Germinal center (tissue), 1 donor: ENCODE measurements around the gene PIP5KL1.
A peak's percentile ranks its signal among the peaks of the same experiment; 100 is the strongest.

Experiments
- DNase-seq: peaks from one replicate; pipeline ENCODE4 v3.0.0; 2012; ENCODE audit warnings: mixed read lengths, low spot score

The PIP5KL1 gene

DNA sequence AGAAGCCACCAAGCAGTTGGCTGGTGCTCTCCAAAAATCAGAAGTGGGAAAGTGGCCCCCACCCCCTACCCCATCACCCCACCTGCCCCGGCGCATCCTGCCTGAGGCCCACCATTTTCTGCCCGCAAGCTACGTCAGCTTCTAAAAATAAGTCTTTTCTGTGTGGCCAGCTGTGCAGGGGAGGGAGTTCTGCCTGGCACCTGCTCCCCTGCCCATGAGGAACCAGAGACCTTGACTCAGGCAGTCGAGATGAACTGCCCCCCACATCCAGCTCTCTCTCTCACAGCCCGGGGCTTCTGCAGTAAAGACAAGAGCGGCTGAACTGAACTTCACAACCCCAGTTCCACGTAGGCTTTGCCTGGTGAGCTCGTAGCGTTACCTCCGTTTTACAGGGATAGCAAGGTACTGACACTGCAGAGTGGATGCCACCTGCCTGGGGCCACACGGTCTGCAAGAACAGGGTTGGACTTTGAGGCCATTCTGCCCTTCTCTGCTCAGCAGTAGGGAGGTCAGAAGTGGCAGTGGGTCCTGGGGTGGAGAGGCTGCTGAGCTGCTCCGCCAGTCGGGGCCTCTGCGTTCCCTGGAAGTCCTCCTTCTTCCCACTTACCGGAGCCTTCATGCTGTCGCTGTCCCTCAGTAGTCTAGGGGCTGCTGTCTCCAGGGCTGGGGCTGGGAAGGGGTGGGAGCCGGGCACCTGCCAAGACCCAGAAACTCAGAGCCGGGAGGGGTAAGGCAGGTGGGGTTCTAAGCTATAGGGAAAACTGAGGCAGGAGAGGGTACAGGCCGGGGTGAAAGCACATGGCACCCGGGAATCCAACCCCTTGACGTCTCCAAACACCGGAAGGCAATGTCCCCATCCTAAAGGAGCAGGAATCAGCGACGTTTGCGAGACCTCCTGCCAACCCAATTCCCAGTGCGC is 14.5 kb downstream of the PIP5KL1 start:
- peak; percentile 60 for DNase-seq

DNA sequence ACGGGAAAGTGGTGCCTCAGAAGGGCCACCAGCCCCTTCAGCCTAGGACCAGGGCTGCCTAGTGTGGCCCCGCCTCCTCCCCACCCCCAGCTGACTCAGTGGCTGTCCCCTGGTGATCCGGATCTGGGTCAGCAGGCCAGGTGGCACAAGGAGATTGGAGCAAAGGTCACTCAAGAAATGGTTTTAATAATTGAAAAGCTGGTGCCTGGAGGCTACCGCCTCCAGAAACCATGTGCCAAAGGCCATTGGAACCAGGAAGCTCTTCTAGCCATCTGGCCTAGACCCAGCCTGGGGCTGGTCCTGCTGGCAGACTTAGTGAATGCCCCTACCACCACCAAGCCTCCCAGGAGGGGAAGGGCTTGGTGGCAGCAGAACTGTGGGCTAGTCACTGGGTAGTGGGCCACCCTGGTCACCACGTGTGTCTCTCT is 15.2 kb downstream of the PIP5KL1 start:
- DNase-seq, result no peak

DNA sequence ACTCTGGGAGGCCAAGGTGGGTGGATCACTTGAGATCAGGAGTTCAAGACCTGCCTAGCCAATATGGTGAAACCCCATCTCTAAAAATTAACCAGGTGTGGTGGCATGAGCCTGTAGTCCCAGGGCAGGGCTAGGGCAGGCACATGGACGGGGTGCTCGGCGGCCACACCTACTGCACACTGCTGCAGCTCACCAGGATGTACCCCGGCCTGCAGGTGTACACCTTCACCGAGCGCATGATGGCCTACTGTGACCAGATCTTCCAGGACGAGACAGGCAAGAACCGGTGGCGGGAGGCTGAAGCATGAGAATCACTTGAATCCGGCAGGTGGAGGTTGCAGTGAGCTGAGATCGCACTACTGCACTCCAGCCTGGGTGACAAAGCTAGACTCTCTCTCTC is 16.9 kb downstream of the PIP5KL1 start:
- DNase-seq, result no peak

DNA sequence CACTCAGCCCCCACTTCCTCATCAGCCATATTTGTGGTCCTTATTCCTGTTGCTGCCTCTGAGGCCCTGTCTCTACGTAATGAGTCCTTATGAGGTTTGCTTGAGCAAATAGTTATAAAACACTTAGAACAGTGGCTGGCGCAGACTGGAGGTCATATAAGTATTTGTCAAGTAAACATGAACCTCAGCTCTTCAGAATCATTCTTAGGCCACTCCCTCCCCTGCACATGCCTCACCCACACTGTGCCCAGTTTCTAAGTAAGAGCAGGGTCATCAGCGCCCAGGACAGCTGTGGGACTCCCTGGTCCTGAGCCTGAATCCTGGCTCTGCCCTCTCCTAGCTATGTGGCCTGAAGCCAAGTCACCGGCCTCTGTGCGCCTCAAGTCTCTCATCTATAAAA is 17.7 kb downstream of the PIP5KL1 start:
- DNase-seq, result no peak

DNA sequence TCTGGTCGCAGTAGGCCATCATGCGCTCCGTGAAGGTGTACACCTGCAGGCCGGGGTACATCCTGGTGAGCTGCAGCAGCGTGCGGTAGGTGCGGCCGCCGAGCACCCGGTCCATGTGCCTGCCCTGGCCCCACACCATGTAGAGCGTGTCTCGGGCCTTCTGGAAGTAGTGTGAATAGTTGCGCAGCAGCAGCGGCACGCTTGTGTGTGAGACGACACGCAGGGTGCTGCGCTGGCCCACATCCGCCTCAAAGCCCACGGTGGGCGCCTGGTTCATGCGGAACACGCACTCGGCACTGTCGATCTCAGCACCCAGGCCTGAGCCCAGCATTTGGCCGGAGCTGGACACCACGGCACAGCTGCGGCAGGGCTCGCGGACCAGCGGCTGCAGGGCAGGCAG is 18.3 kb downstream of the PIP5KL1 start:
- no peak for DNase-seq

DNA sequence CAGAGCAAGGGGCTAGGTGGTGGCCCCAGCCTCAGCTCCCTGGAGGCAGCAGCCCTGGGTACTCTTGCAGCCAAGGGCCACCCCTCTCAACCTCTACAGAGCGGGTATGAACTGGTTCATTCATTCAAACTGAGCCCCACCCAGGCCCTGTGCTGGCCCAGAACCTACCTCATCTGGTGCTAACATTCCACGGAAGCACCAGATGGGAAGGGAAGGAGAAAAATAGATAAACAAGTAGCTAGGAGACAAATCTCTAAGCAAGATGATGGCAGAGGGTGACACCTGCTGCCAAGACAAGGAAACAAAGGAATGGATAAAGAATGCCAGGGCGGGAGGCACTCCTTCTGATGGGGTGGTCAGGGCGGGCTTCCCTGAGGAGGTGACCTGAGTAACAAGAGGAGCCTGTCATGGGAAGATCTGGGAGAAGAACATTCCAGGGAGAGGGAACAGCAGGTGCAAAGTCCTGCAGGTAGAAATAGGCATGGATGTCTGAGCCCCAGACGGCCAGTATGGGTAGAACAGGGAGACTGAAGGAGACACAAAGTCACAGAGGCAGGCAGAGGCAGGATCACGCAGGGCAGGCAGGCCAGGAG is 19.9 kb downstream of the PIP5KL1 start:
- no peak for DNase-seq

DNA sequence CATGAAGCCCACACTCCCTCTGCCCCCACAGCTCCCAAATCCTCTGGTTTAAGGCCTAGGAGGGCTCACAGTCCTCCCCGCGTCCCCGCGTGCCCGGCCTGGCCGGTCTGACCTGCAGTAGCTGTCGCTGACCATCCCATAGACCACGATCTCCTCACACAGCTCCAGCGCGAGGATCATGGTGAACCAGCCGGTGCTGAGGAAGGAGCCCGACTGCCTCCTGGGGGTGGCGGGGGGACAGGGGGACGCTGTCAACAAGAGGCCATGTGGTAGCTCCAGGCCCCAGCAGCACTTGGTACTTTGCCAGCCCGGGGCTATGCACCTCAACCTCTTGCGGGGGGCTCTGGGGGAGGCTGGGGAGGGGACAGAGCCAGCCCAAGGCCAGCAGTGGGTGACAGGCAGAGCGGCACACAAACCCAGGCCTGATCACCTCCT is 20.7 kb downstream of the PIP5KL1 start:
- DNase-seq, result no peak

DNA sequence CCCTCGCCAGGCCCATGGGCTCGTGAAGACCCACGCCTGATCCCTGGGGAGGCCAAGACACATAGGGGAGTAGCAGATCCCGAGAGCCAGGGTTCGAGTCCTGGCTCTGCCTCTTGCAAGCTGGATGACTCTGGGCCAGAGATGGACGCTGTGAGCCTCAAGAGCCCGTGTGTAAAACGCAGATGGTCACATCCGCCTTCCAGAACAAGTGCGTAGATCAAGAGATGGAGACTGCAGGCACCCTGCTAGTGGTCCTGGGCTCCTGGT is 22.0 kb downstream of the PIP5KL1 start:
- DNase-seq, result no peak

DNA sequence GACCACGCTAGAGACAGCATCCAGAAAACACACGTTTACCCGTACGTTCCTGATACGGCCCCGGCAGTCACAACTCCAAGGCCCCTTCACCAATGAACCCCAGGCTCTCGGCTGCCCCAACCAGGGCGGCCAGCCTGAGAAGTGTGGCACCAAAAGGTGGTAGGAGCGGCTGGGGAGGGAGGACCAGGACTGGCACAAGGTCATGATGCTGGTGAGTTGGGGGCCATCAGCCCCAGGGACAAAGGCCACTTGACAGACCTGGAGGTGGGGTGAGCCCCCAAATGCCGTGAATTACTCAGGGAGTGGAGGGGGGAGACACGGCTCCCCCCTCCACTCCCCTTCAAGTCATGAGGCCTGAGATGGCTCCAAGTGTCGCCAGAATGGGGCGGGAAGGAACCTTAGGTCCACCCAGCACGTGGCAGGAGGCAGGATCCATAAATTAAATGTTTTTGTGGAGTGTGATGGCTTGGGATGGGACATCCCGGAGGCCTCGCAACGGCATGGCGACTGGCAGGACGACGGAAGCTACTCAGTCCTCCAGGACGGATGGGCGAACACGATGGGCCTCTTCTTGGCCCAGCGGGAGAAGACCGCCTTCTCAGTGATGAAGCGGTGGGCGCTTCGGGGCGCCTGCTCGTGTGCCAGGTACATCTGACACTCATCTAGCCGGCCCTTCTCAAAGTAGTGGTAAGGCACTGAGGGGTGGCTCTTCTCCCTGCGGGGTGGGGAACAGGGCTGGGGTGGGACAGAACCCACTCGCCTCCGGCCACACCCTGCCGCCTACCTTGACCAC is 22.5 kb downstream of the PIP5KL1 start:
- no peak for DNase-seq

DNA sequence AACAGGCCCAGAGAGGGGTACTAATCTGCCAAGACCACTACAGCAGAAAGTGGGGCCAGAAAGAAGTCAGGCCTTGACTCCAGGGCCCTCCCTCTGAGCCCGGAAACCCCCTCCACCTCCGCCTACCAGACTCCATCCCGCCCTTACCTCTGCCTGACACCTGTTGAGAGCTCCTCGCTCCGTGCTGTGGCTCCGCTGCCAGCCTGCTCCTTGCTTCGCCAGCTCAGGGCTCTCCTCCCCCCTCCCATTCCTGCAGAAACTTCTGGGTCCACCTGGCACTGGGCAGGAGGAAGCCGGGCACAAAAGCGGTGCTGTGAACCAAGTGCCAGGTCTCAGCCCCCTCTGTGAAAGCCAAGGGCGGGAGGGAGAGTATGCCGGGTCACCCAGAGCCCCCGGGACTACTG is 24.8 kb downstream of the PIP5KL1 start:
- DNase-seq, result no peak

DNA sequence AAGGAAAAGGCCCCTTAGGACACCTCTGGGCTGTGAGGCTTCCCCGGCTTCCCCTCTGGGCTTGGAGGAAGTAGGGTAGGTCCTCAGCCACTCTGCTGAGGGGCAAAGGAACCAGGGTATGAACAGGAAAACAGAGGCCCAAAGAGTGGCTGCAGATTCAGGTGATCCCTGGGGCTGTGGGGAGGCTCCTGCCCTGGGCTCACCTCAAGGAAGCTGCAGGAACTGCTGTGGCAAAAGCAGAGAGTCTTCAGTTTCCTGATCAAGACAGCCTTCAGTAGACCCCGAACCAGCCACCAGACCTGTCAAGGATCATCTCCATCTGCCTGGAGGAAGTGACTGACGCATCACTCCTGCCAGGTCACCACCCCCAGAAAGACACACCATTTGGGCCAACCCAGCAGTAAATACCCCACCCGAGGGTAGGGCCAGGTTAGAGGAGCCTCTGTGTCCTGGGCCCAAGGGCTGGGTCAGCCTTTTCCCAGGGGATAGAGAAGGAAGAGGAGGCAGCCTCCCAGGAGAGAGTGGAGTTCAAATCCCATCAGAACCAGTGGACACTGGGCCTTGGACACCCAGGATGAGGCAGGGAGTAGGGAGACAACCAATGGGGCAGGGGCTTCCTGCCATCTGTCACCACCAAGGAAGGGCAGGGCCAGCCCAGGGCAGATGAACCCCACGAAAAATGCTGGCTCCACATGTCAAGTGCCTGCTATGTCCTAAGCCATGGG is 25.4 kb downstream of the PIP5KL1 start:
- DNase-seq, result peak; percentile 53

DNA sequence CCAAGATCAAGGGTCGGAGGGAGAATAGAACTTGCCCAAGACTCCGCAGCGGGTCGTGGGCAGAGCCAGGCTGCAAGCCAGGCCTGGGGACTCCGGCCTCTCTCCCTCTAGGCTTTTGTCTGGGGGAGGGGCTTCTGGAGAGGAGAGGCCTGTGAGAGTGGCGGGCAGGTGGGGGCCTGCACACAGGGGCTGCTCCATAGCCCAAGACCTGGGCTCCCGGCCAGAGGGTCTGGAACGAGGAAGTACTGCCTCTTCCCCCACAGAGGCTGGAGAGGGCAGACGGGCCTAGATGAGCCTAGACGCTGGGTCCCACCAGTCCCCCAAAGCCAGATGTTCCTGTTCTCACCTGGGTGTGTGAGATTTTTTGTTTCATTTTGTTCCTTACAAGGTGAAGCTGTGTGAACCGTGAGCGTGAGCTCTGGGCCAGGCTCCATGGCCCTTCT is 26.0 kb downstream of the PIP5KL1 start:
- no peak for DNase-seq

DNA sequence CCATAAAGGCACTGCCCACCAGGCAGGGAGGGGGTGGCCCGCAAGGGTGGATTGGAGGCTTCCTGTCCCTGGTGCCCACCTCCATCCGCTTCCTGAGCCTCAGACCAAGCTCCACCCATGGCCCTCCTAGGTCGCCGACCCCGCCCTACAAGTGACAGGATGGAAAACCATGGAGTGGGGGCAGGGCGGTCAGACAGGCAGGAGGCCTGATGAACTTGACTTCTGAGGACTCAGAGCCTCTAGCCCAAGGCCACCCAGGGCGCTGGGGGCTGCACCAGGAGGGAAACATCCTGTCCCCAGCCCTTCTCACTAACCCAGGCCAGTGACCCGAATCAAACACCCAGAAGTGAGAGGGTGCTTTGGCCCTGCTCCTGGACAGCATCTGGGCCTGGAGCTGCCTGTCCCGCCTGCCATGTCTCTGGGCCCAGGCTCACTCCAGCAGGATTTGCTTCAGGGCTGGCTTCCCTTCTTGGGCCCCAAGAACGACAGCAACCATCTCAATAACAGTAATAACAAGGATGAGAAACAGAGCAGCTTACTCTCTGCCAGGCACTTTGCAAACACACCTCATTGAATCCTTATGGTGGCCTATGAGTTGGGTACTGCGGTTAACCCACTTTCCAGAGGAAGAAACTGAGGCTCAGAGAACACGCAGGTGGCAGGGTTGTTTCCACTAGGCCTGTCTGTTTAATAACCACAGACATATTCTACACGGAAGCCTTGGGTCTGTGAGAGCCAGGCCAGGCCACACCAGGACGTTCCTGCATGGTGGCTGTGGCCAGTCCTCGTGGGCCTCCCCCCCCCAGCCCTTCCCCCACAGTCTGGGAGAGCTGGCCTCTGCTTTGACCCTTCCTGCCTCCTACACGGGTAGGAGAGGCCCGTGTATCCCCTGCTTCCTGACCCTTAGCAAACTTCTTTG is 26.8 kb downstream of the PIP5KL1 start:
- DNase-seq, result peak; percentile 58

DNA sequence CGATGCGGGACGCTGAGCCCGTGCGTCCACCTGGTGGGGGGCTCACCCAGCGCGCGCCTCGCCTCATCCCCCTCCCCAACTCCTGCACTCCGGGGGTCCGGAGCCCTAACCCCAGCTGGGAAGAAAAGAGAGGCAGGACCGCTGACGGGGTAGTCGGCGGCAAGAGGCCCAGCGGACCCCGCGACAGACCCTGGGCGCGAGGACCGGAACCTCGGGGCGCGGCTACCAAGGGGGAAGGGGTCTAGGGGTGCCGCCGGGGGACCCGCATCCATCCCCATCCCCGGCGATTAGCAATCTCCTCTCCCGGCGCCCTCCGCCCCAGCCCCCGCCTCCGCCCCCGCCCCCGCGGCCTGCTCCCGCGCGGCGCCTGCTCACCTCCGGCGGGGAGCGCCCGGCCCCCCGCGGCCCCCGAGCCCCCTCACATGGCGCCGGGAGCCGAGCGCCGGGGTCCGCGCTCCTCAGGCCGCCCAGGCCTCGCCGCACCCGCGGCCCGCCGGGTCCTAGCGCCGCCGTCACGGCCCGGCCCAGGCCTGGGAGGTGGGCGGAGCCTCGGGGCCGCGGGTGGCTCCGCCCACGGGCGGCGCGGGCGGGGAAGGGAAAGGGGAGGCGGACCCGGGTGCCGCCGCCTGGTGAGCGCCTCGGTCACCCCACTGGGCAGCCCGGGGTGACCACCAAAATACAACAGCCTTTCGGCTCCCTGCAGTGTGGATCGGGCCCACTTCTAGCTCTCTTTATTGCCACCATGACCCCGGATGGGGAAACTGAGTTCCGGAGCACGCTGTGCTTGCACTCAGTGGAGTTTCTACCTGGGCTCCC is 31.2 kb downstream of the PIP5KL1 start, which contains the start of gene ST6GALNAC6:
Gene ST6GALNAC6 (minus strand): TSS at position 476 of the 816 bp plus-strand sequence. CDS start 1,622 bp downstream, outside the sequence.
- peak; percentile 91 for DNase-seq

DNA sequence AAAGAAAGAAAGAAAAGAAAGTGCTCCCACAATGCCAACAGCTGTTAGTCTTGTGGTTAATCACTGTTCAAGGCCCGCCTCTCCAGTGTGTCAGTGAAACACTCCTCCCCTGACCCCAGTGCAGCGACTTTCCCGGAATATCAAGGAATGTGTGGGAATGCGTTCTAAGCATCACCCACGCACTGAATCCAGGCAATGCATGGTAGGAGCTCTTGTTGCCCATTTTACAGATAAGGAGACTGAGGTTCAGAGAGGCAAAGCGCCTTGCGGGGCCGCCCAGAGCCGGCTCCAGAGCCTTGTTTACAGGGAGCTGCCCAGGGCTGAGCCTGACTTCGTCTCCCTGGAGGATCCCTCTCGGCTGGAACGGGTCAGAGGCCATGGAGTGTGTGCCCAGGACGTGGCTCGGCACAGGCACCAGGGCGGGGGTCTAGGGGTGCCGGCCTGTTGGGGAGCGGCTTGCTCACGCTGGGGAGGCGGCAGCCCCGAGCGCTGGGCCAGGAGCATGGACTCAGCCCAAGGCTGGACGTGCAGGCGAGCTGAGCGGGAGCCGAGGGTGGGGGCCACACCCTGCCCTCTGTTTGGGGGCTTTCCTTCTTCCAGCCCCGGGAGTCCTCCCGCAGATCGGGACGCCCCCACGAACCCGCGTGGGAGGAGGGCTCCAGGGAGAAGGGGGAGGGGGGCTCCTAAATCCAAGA is 32.0 kb downstream of the PIP5KL1 start:
- DNase-seq, result no peak

DNA sequence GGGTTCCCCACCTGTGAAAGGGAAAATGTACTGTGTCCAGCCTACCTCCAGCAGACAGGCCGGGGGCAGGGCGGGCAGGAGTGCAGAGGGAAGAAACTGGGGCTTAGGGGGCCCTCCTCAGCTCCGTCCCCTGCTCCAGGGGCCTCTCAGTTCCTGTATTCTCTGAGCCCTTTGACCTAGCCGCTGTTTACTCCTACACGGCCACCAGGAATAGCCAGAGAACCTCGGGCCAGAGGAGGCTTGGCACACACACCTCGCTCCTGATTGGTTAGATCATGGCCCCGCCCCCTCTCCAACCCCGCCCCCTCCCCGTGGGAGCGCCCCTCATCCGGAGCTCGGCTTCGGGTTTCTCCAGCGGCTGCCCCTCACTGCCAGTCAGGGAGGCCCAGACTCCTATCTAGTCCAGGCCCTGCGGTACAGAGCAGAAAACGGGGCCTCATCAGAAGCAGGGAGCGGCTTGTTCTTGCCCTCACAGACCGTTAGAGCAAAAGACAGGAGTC is 33.3 kb downstream of the PIP5KL1 start:
- DNase-seq, result peak; percentile 81

DNA sequence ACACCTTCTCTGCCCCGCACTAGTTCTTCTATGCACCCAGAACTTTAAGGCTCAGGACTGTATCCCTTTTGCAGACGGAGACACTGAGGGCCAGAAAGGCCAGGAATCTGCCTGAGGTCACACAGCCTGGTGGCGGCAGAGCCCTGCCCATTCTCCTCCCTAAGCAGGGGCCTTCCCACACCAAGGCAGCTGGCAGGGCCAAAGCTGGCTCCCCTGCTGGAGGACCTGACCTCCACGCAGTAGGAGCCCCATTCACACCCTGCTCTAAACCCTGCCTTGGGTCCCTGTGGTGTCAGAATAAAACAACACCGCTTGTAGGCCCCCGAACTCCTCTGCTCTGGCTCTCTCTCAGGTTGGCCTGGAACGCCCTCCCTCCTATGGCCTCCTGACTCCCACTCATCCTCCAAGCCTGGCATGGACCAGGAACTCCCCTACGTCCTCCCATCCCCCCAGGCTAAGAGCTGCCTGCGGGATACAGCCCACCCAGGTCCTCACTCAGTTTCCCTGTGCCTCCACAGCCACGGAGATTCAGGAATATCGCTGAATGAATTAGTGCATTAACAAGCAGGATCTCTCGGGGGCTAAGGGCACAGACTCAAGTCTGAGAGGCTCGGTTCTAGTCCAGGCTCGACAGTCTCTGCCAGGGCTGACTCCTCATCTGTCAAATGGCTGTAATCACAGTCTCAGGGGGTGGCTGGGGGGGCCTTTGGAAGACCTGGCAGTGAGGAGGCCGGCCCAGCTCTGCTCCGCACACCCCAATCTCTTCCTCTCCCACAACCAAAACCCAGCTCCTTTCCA is 34.0 kb downstream of the PIP5KL1 start:
- no peak for DNase-seq

DNA sequence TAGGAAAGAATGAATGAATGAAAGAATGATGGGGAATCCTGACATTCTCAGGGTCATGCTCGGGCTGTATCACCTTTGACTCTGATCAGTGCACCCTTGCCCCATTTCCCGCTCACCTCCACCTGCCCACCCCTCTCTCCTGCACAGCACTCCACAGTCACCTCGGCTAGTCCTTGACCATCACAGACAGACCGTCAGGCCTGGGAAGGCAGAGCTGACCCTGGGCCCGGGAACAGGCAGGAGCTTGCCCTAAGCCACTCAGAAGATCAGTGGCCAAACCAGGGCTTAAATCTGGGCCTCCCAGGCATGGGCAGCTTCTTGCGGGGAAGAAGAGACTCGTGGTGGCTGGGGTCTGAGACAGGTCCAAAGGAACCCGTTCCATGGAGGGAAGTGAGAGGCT is 34.8 kb downstream of the PIP5KL1 start:
- no peak for DNase-seq
